HG03571 (cell line): ENCODE measurements around the gene TLNRD1.
"Not testable (repeated sequence)": the region's sequence is repeated elsewhere in the genome, so short reads cannot be mapped to it uniquely, and the experiment has no call there.

Source experiments
- ATAC-seq: cut with Tn5 transposase; IDR thresholded peaks from one replicate; pipeline ENCODE4 v1.9.1; 2021; ENCODE audit not compliant: unreplicated experiment

TLNRD1 gene

DNA sequence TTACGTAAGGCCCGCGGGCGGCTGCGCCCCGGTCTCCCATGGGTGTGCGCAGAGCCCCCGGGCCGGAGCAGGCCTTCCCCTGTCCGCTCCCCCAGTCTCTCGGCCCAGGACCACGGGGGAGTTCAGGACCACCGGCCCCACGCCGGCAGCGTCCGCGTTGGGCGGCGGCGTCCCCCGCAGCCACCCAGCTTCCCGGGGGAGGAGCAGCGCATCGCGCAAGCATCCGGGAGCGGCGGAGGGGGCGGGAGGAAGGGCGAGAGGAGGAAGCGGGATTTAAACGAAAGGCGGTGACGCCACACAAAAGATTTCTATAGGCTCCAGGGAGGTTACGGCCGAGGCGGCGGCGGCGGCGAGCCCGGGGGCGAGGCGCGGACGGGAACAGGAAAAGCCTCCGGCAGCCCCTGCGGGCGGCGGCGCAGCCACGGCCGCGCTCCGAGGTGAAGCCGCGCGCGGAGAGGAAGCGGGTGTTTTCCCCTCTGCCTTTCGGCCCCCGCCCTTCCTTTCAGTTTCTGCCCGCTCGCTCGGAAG is at the start of gene TLNRD1:
TLNRD1 (plus strand) TSS at position 300 of the 528 bp plus-strand sequence. CDS start 1,349 bp downstream, outside the sequence.
- ATAC-seq, result peak; percentile 51

- no peak for ATAC-seq
Observed at GRCh38 chr15:80951941-80952340, 48.8 kb upstream of the TLNRD1 start.

DNA sequence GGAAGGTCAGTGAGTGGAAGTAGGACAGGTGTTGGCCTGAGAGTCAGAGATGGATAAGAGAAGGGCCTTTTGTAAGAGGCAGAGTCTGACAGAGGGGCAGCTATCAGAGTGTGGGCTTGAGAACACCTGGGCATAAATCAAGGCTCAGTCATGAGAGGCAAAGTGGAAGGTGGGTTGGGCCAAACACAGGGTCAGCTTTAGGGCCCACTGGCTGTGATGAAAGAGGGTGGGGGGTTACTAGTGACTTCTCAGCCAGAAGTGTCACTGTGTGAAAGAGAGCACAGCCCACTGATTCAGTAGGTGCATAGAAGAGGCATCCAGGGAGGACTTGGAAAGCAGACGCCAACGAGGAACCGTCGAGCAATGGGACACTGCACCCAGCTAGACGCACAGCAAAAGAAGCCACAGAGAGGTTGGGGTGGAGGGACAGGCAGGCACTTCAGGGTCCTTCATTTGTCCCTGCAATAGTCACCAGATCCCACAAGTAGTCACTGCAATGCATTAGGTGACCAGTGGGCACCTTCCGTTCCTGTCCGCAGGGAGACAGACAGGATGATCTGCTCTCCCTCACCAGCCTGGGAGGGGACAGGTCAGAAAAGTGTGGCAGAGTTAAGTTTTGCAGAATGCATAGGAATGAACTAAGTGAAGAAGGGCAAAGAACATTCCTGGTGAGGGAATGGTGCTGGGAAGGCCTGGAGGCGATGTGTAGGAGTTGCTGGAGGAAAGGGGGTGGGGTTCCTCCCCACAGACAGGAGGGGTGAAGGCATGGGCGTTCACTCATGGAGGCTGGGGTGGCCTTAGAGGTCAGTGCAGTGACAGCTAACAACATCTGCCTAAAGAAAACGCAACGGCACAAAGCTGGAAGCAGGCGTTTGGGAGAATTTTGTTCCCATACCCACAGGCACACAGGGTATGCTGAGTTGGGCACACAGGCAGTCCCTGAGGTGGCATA is 47.4 kb upstream of the TLNRD1 start:
- no peak for ATAC-seq

- no peak for ATAC-seq
Observed at GRCh38 chr15:80953953-80954778, 46.6 kb upstream of the TLNRD1 start.

- not testable (repeated sequence) for ATAC-seq
Observed at GRCh38 chr15:80955571-80956452, 44.9 kb upstream of the TLNRD1 start.

- ATAC-seq, result no peak
Observed at GRCh38 chr15:80957556-80957955, 43.2 kb upstream of the TLNRD1 start.

- no peak for ATAC-seq
Observed at GRCh38 chr15:80957976-80958375, 42.7 kb upstream of the TLNRD1 start.

- ATAC-seq, result no peak
Observed at GRCh38 chr15:80958818-80959495, 41.8 kb upstream of the TLNRD1 start.

DNA sequence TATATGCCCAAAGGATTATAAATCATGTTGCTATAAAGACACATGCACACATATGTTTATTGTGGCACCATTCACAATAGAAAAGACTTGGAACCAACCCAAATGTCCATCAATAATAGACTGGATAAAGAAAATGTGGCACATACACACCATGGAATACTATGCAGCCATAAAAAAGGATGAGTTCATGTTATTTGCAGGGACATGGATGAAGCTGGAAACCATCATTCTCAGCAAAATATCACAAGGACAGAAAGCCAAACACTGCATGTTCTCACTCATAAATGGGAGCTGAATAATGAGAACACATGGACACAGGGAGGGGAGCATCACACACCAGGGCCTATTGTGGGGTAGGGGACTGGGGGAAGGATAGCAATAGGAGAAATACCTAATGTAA is 35.3 kb upstream of the TLNRD1 start:
- not testable (repeated sequence) for ATAC-seq

DNA sequence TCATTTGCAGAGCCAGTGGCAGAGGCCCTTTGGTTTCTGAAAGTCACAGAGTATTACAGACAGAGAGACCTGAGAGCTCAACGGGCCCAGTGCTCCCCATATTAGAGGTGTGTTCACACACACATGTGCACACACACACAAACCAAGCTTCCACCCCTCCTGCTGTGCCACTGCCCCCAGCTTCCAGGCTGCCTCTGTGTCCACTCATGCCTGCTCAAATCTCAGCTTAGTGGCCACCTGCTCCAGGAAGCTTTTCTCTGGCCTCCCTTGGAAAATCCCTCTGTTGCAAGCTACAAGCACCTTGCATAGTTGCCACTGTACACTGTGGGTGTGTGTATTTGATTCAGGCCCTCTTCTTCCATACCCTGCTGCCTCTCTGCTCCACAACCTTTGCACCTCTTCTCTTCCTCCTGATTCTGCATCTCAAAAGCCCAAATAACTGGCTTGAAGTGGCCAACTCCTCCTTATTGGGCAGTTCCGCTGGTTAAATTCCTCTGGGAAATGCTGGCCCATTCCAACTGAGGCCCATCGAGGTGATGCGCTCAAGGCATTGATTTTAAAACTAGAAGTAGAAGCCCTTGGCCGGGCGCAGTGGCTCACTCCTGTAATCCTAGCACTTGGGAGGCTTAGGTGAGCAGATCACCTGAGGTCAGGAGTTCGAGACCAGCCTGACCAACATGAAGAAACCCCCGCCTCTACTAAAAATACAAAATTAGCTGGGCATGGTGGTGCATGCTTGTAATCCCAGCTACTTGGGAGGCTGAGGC is 34.1 kb upstream of the TLNRD1 start:
- ATAC-seq, result no peak

- ATAC-seq, result no peak
Observed at GRCh38 chr15:80967451-80967850, 33.3 kb upstream of the TLNRD1 start.

- ATAC-seq, result no peak
Observed at GRCh38 chr15:80967991-80968510, 32.7 kb upstream of the TLNRD1 start.

- no peak for ATAC-seq
Observed at GRCh38 chr15:80969316-80969715, 31.4 kb upstream of the TLNRD1 start.

GRCh38 chr15:80970018-80970657 is 30.6 kb upstream of the TLNRD1 start:
- peak; percentile 66 for ATAC-seq

DNA sequence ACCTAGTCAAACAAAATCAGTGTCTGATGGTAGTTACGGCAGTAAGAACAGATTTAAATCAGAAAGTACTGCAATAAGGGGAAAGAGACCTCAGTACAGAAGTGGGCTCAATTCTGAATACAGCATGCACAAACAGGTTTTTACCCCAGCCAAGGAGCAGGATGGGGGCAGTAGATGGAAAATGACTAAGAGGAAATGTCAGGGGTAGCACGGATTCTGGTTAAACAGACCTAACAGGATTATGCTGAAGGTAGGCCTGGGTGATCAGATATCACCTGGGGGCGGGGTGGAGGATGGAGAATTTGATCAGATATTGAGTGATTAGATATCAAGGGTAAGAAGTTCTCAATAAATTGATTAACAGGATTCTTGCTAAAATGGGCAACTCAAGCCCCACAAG is 30.1 kb upstream of the TLNRD1 start:
- ATAC-seq, result no peak

DNA sequence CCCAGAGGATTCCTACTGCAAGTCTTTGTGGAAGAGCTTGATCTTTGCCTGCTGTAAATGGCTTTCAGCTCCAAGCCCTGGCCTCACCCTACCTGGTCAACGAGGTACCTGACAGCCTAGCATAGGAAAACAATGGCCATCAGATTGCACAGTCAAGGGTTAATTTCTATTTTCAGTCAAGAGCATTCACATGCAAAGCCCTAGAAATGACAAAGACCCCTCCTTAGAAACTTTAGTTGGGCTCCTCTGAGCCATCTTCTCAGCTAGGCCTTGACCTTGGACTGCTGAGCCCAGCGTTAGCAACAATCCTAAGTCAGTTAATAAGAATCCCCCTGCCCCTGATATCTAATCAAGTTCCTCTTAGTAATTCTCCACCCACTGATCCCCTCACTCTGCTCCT is 29.6 kb upstream of the TLNRD1 start:
- ATAC-seq, result no peak

DNA sequence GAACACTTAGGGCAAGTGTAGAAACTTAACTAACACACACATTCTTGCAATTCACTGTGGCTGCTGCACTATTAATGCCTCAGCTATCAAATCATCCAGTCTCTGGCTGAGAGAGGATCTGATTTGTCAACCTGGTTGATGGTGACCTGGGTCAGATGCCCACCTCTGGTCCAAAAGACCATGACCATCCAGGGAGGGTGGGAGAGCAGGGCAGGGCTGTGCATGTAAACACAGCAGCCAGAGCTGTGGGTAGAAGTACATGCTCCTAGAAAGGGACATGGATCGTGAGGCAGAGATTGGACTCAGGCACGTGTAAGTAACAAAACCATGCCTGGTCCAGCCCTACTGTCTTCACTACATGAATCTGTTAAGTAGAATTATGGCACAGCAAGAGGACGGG is 28.4 kb upstream of the TLNRD1 start:
- no peak for ATAC-seq

- ATAC-seq, result no peak
Observed at GRCh38 chr15:80974914-80975313, 25.8 kb upstream of the TLNRD1 start.

GRCh38 chr15:80976851-80977250 is 23.9 kb upstream of the TLNRD1 start:
- no peak for ATAC-seq
